ENCODE results near the gene MALAT1.

DNA sequence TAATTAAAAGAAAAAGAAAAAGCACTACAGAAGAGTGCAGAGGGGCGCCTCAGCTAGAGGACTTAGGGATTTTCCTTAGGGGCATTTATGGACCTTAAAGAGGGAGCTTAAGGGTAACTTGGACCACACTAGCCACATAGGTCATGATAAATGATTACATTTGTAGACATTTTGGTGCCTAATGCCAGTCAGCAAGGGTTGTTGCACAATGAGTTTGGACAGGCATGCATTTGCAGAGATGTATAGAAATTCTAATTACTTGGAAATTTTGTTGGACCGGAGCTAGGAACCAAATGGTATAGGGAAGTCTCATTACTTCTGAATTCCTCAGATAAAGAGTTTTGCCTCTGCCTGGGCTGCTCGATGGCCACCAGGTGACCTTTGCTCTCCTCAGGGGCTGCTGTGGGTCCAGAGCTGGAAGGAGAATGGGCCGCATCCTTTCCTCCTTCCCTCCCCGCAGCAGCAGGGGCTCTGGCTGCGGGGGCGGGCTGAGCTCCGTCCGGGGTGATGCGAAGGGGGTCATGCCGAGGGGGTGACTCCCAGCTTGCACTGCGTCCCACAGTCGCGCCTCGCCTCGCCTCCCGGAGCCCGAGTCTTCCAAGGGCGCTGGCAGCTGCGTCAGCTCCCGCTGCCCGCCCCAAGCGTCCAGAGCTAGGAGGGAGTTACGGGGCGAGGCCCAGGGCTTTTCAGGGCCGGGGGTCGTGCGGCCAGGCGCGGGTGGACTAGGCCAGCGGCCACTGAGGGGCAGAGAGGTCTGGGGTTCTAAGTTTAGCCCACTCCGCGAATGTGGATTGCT lies 20.3 kb upstream of the MALAT1 start:
- TF ChIP-seq CTCF (IDR thresholded peaks at IDR 0.05) (no peak), EZH2 (IDR thresholded peaks at IDR 0.05) (no peak)

Measured in neural progenitor cell (in vitro differentiated cells).